Measurements from ENCODE around the gene KAZN. TPM values are rescaled to one million over a fixed set of nuclear protein-coding genes. Genes with fewer than 3 reads are reported as not detected.

The KAZN gene
- polyA plus RNA-seq, 4 donors = 3.0 to 39.5 (median 4.4) TPM

DNA sequence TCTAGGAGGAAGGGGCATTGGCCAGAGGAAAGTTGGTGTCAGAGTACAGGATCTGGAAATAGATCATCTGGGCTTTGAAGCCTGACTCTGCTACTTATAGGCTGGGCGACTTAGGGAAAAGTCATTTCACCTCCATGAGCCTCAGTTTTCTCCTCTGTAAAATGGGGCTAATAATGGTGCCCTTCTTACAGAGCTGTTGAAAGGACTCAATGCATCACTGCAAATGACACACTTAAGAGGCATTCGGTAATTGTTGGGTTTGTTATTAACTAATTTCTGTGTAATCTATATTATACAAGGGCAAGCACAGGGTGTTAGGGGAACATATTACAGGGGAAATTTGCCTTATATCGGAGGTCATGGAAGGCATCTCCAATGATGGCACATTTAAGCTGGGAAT lies 96.1 kb downstream of the KAZN start:
- Histone ChIP-seq H3K9me3 (ENCODE audit: control insufficient read depth in 2 of 2, insufficient read depth in 1 of 2, low read depth in 1 of 2, low read length in 1 of 2) (no peaks in the 10 kb centered on the region), H3K4me1 (ENCODE audit: control insufficient read depth in 3 of 3, insufficient read depth in 2 of 3, low read depth in 1 of 3, low read length in 2 of 3) (no peaks in the 10 kb centered on the region), H3K36me3 (ENCODE audit: control insufficient read depth in 3 of 3, insufficient read depth in 2 of 3, low read depth in 1 of 3, low read length in 3 of 3) (no peaks in the 10 kb centered on the region), H3K27me3 (ENCODE audit: control insufficient read depth in 3 of 3, insufficient read depth in 3 of 3, low read length in 3 of 3) (no peaks in the 10 kb centered on the region), H3K4me3 (ENCODE audit: low read depth in 1 of 3, low read length in 3 of 3) (no peak overlapping the region), H3K27ac (ENCODE audit: low read depth in 1 of 3, low read length in 2 of 3) (no peak overlapping the region)
- DNase-seq = no peak
- 81 to 88% (median 85%) methylated on average over 3 of the region's 3 CpGs for WGBS, 3 donors
- FAIRE-seq = no peak

DNA sequence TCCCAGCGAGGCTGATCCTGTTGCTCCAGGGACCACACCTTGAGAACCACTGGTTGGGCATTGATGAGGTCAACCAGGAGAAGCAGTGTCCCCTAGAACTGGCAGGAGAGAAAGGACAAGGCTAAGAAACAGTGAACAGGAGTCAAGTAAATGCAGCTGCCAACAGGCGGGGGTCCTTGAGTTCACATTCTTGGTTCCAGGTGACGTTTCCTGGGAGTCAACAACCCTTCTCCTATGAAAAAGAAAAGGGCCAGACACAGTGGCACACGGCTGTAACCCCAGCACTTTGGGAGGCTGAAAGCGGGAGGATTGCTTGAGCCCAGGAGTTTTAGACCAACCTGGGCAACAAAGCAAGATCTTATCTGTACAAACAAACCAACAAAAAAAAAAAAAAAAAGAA lies 98.3 kb downstream of the KAZN start:
- DNase-seq (no peak), FAIRE-seq (no peak)
- Histone ChIP-seq H3K4me1 (ENCODE audit: control insufficient read depth in 3 of 3, insufficient read depth in 2 of 3, low read depth in 1 of 3, low read length in 2 of 3) (no peaks in the 10 kb centered on the region), H3K9me3 (ENCODE audit: control insufficient read depth in 2 of 2, insufficient read depth in 1 of 2, low read depth in 1 of 2, low read length in 1 of 2) (no peaks in the 10 kb centered on the region), H3K27me3 (ENCODE audit: control insufficient read depth in 3 of 3, insufficient read depth in 3 of 3, low read length in 3 of 3) (no peaks in the 10 kb centered on the region), H3K4me3 (ENCODE audit: low read depth in 1 of 3, low read length in 3 of 3) (no peak overlapping the region), H3K27ac (ENCODE audit: low read depth in 1 of 3, low read length in 2 of 3) (no peak overlapping the region), H3K36me3 (ENCODE audit: control insufficient read depth in 3 of 3, insufficient read depth in 2 of 3, low read depth in 1 of 3, low read length in 3 of 3) (no peaks in the 10 kb centered on the region)
- WGBS, 3 donors = 73 to 83% (median 75%) methylated on average over 5 of the region's 5 CpGs

DNA sequence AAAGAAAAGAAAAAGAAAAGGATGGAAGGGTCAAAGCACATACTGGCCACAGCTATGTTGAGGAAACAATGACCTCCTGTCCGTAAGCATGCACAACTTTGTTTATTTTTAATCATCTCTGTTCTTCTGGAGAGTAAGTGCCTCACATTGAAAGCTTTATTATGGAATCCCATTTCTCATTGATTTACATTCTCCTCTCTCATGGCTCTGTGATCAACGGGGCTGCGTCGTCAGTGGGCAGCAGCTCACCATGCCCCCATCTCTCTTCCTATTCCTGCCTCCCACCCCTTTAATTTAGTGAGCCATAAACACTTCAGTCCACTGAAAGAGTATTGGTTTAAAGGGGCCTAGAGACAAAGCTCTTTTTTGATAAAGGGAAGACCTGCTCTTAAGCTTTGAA lies 98.9 kb downstream of the KAZN start:
- Histone ChIP-seq H3K27ac (ENCODE audit: low read depth in 1 of 3, low read length in 2 of 3) (no peak overlapping the region), H3K9me3 (ENCODE audit: control insufficient read depth in 2 of 2, insufficient read depth in 1 of 2, low read depth in 1 of 2, low read length in 1 of 2) (no peaks in the 10 kb centered on the region), H3K4me3 (ENCODE audit: low read depth in 1 of 3, low read length in 3 of 3) (no peak overlapping the region), H3K36me3 (ENCODE audit: control insufficient read depth in 3 of 3, insufficient read depth in 2 of 3, low read depth in 1 of 3, low read length in 3 of 3) (no peaks in the 10 kb centered on the region), H3K27me3 (ENCODE audit: control insufficient read depth in 3 of 3, insufficient read depth in 3 of 3, low read length in 3 of 3) (no peaks in the 10 kb centered on the region), H3K4me1 (ENCODE audit: control insufficient read depth in 3 of 3, insufficient read depth in 2 of 3, low read depth in 1 of 3, low read length in 2 of 3) (no peaks in the 10 kb centered on the region)
- DNase-seq (no peak), FAIRE-seq (no peak)
- 65 to 87% (median 72%) methylated on average over 4 of the region's 4 CpGs for WGBS, 3 donors

DNA sequence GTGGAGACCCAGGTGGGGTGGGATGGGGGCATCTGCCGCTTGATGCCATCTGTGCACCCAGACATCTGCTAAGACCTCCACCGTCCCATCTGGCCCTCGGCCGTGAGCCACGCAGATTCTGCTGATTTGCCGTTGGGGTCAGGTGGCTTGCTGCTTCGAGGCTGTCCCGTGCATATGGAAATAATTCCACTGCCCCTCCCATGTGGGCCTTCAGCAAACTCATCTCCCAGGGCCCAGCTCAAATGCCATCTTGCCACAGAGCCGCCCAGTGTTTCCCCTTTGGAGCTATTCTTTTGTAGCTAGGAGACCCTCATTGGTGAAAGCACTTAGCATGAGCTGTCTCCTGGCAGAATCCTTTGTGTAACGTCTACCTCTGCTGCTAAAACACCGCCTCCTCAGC lies 99.8 kb downstream of the KAZN start:
- FAIRE-seq (no peak), DNase-seq (no peak)
- Histone ChIP-seq H3K9me3 (ENCODE audit: control insufficient read depth in 2 of 2, insufficient read depth in 1 of 2, low read depth in 1 of 2, low read length in 1 of 2) (no peaks in the 10 kb centered on the region), H3K36me3 (ENCODE audit: control insufficient read depth in 3 of 3, insufficient read depth in 2 of 3, low read depth in 1 of 3, low read length in 3 of 3) (no peaks in the 10 kb centered on the region), H3K27me3 (ENCODE audit: control insufficient read depth in 3 of 3, insufficient read depth in 3 of 3, low read length in 3 of 3) (no peaks in the 10 kb centered on the region), H3K4me3 (ENCODE audit: low read depth in 1 of 3, low read length in 3 of 3) (no peak overlapping the region), H3K27ac (ENCODE audit: low read depth in 1 of 3, low read length in 2 of 3) (no peak overlapping the region), H3K4me1 (ENCODE audit: control insufficient read depth in 3 of 3, insufficient read depth in 2 of 3, low read depth in 1 of 3, low read length in 2 of 3) (no peaks in the 10 kb centered on the region)
- 88 to 90% (median 90%) methylated on average over 11 of the region's 11 CpGs for WGBS, 3 donors

DNA sequence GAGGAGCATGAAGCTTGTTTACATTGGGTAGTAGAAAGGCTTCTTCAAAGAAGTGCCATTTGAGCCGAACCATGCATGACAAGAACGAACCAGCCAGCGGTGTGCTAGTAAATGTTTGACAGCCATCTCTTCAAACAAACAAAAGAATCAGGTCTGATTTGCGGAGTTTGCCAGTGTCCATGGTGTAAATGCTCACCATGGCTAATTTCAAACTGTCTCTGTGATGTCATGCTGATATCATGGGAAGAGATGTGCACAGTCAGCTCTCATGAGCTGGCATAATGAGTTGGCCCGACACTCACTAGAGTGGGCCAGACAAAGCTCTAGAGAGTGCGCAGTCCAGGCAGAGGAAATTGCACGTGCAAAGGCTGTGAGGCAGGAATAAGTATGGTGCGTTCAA lies 101.1 kb downstream of the KAZN start:
- no peaks in the 10 kb centered on the region for H3K4me1 ChIP-seq (ENCODE audit: control insufficient read depth in 3 of 3, insufficient read depth in 2 of 3, low read depth in 1 of 3, low read length in 2 of 3)
- DNase-seq (no peak), FAIRE-seq (no peak)
- no peaks in the 10 kb centered on the region for H3K27me3 ChIP-seq (ENCODE audit: control insufficient read depth in 3 of 3, insufficient read depth in 3 of 3, low read length in 3 of 3)
- no peaks in the 10 kb centered on the region for H3K36me3 ChIP-seq (ENCODE audit: control insufficient read depth in 3 of 3, insufficient read depth in 2 of 3, low read depth in 1 of 3, low read length in 3 of 3)
- 82 to 91% (median 85%) methylated on average over 8 of the region's 8 CpGs for WGBS, 3 donors
- H3K4me3 ChIP-seq (ENCODE audit: low read depth in 1 of 3, low read length in 3 of 3) = no peak overlapping the region
- H3K9me3 ChIP-seq (ENCODE audit: control insufficient read depth in 2 of 2, insufficient read depth in 1 of 2, low read depth in 1 of 2, low read length in 1 of 2) = no peaks in the 10 kb centered on the region
- no peak overlapping the region for H3K27ac ChIP-seq (ENCODE audit: low read depth in 1 of 3, low read length in 2 of 3)

DNA sequence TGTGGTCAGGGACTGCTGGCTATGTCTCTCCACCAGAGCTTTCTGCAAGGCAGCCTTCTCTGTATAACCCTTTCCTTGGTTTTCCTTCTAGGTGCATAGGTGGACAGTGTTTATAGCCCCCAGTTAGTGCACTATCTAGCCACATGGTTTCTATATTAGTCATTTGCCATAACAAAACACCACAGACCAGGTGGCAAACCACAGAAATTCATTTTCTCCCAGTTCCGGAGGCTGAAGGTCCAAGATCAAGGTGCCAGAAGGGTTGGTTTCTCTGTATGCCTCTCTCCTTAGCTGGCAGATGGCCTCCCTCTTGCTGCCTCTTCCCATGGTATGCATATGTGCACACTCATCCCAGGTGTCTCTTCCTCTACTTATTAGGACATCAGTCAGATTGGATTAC lies 106.4 kb downstream of the KAZN start:
- no peak for FAIRE-seq
- Histone ChIP-seq H3K27me3 (ENCODE audit: control insufficient read depth in 3 of 3, insufficient read depth in 3 of 3, low read length in 3 of 3) (no peaks in the 10 kb centered on the region), H3K36me3 (ENCODE audit: control insufficient read depth in 3 of 3, insufficient read depth in 2 of 3, low read depth in 1 of 3, low read length in 3 of 3) (no peaks in the 10 kb centered on the region), H3K27ac (ENCODE audit: low read depth in 1 of 3, low read length in 2 of 3) (no peak overlapping the region), H3K4me1 (ENCODE audit: control insufficient read depth in 3 of 3, insufficient read depth in 2 of 3, low read depth in 1 of 3, low read length in 2 of 3) (no peaks in the 10 kb centered on the region), H3K9me3 (ENCODE audit: control insufficient read depth in 2 of 2, insufficient read depth in 1 of 2, low read depth in 1 of 2, low read length in 1 of 2) (peaks cover 0 to 3% of the 10 kb centered on the region in 2 donors), H3K4me3 (ENCODE audit: low read depth in 1 of 3, low read length in 3 of 3) (no peak overlapping the region)
- WGBS, 3 donors = 76 to 86% (median 79%) methylated on average over 1 of the region's 1 CpG
- no peak for DNase-seq

DNA sequence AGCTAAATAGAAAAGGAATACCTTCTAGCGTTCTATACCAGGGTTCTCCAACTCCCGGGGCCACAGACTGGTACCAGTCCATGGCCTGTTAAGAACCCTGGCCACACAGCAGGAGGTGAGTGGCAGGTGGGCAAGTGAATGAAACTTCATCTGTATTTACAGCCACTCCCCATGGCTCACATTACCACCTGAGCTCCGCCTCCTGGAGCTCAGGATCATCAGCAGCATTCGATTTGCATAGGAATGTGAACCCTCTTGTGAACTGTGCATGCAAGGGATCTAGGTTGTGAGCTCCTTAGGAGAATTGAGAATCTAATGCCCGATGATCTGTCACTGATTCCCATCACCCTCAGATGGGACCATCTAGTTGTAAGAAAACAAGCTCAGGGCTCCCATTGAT lies 107.3 kb downstream of the KAZN start:
- peaks cover 0 to 3% of the 10 kb centered on the region in 2 donors for H3K9me3 ChIP-seq (ENCODE audit: control insufficient read depth in 2 of 2, insufficient read depth in 1 of 2, low read depth in 1 of 2, low read length in 1 of 2)
- no peak overlapping the region for H3K4me3 ChIP-seq (ENCODE audit: low read depth in 1 of 3, low read length in 3 of 3)
- DNase-seq (no peak), FAIRE-seq (no peak)
- no peaks in the 10 kb centered on the region for H3K27me3 ChIP-seq (ENCODE audit: control insufficient read depth in 3 of 3, insufficient read depth in 3 of 3, low read length in 3 of 3)
- no peaks in the 10 kb centered on the region for H3K4me1 ChIP-seq (ENCODE audit: control insufficient read depth in 3 of 3, insufficient read depth in 2 of 3, low read depth in 1 of 3, low read length in 2 of 3)
- whole genome bisulfite sequencing, 3 donors = 87 to 92% (median 92%) methylated on average over 5 of the region's 5 CpGs
- H3K27ac ChIP-seq (ENCODE audit: low read depth in 1 of 3, low read length in 2 of 3) = no peak overlapping the region
- no peaks in the 10 kb centered on the region for H3K36me3 ChIP-seq (ENCODE audit: control insufficient read depth in 3 of 3, insufficient read depth in 2 of 3, low read depth in 1 of 3, low read length in 3 of 3)

DNA sequence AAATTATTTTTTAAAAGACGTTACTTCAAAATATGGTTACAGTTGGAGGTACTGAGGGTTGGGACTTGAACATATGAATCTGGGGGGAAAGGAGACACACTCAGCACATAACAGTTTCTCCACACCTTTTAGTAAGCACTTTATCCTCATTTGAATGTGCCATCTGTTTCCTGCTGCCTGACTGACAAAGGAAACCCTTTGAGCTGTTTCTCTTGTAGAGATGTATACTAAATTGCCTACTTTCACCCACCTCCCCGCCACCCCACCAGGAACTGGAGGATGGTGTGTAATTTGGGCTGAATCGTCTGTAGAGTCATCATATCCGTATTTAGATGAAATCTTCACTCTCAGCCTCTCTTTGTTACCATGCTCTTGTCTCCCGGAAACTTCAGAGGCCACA lies 108.1 kb downstream of the KAZN start:
- Histone ChIP-seq H3K9me3 (ENCODE audit: control insufficient read depth in 2 of 2, insufficient read depth in 1 of 2, low read depth in 1 of 2, low read length in 1 of 2) (peaks cover 0 to 3% of the 10 kb centered on the region in 2 donors), H3K27ac (ENCODE audit: low read depth in 1 of 3, low read length in 2 of 3) (no peak overlapping the region), H3K4me3 (ENCODE audit: low read depth in 1 of 3, low read length in 3 of 3) (no peak overlapping the region), H3K4me1 (ENCODE audit: control insufficient read depth in 3 of 3, insufficient read depth in 2 of 3, low read depth in 1 of 3, low read length in 2 of 3) (no peaks in the 10 kb centered on the region), H3K36me3 (ENCODE audit: control insufficient read depth in 3 of 3, insufficient read depth in 2 of 3, low read depth in 1 of 3, low read length in 3 of 3) (no peaks in the 10 kb centered on the region), H3K27me3 (ENCODE audit: control insufficient read depth in 3 of 3, insufficient read depth in 3 of 3, low read length in 3 of 3) (no peaks in the 10 kb centered on the region)
- WGBS, 3 donors = 64 to 74% (median 73%) methylated on average over 5 of the region's 5 CpGs
- FAIRE-seq = no peak
- DNase-seq = no peak

DNA sequence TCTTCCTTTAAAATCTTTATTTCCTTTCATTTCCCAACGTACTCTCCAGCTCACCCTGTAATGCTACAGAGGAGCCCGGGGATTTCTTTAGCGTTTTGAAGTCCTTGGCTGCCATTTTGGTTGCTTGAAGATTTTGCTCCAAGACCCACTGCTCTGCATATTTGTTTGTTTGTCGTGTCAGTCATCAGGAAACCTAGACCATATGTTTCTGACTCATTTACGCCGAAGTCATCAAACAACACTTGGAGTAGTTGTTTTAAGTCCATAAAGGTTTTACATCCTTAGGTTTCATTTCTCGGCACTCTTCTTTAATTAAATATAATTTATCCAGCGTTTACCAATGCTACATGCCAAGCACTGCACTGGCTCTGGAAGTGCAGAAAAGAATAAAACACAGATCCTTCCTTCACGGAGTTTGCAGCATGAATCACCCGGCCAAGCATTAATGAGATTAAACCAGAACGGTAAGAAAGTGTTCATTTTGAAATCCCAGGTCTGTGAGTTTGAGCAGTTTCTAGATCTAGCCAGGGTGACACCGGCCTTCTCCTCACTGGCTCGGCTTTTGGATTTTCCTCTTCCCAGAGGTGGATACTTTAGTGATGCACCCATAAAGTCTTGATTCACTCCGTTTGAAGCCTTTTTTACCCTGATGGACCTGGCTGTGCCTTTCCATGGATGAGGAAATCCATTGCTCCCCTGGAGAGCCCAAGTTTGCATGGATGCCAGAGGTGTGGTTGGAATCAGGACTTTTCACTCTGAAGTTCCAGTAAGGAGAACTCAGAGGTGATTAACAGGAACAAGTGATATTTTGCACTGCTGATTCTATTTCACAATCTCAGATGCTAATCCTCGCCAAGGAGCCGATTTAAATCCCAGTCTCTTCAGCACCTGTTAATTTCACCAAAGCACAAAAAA lies 109.3 kb downstream of the KAZN start:
- H3K27me3 ChIP-seq (ENCODE audit: control insufficient read depth in 3 of 3, insufficient read depth in 3 of 3, low read length in 3 of 3) = no peaks in the 10 kb centered on the region
- 85 to 91% (median 88%) methylated on average over 16 of the region's 16 CpGs for WGBS, 3 donors
- no peak for FAIRE-seq
- no peak overlapping the region for H3K27ac ChIP-seq (ENCODE audit: low read depth in 1 of 3, low read length in 2 of 3)
- peaks cover 0 to 3% of the 10 kb centered on the region in 2 donors for H3K9me3 ChIP-seq (ENCODE audit: control insufficient read depth in 2 of 2, insufficient read depth in 1 of 2, low read depth in 1 of 2, low read length in 1 of 2)
- H3K4me3 ChIP-seq (ENCODE audit: low read depth in 1 of 3, low read length in 3 of 3) = no peak overlapping the region
- no peaks in the 10 kb centered on the region for H3K36me3 ChIP-seq (ENCODE audit: control insufficient read depth in 3 of 3, insufficient read depth in 2 of 3, low read depth in 1 of 3, low read length in 3 of 3)
- no peak for DNase-seq
- no peaks in the 10 kb centered on the region for H3K4me1 ChIP-seq (ENCODE audit: control insufficient read depth in 3 of 3, insufficient read depth in 2 of 3, low read depth in 1 of 3, low read length in 2 of 3)

Measured in small intestine (tissue), 7 donors.